ENCODE results near the gene MLXIP.

Gene MLXIP

DNA sequence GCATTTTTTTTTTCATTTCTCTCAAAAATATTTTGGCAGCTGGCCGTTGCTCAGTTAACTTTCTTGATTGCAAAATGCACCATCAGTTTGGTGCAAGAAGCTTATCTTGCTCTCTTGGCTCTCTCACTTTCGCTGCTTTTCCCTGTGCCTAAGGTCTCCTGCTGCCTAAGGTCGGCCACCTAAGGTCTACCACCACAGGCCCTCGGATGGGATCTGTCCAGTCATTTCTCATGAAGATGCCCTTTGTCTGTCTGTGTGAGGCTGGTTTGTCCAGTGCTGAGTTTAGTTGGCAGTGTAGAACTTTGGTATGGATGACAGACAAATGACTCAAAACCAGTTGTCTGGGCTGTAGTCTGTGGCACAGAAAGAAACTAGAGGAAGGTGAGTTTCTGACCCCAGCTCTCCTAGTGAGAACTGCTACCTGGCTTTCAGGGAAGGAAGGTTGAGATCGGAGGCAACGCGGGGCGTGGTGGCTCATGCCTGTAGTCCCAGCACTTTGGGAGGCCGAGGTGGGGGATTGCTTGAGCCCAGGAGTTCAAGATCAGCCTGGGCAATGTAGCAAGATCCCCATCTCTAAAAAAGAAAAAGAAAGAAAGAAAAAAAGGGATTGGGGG lies 2.6 kb downstream of the MLXIP start:
- H3K4me3 ChIP-seq (ENCODE audit: low read length), result peak overlapping the region; percentile 88
- peak; percentile 61 for DNase-seq (ENCODE audit: low read depth)
- TF ChIP-seq, protein P1, sequence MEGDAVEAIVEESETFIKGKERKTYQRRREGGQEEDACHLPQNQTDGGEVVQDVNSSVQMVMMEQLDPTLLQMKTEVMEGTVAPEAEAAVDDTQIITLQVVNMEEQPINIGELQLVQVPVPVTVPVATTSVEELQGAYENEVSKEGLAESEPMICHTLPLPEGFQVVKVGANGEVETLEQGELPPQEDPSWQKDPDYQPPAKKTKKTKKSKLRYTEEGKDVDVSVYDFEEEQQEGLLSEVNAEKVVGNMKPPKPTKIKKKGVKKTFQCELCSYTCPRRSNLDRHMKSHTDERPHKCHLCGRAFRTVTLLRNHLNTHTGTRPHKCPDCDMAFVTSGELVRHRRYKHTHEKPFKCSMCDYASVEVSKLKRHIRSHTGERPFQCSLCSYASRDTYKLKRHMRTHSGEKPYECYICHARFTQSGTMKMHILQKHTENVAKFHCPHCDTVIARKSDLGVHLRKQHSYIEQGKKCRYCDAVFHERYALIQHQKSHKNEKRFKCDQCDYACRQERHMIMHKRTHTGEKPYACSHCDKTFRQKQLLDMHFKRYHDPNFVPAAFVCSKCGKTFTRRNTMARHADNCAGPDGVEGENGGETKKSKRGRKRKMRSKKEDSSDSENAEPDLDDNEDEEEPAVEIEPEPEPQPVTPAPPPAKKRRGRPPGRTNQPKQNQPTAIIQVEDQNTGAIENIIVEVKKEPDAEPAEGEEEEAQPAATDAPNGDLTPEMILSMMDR (conservative IDR thresholded peaks at IDR 0.05; ENCODE audit: low read length), result no peak

DNA sequence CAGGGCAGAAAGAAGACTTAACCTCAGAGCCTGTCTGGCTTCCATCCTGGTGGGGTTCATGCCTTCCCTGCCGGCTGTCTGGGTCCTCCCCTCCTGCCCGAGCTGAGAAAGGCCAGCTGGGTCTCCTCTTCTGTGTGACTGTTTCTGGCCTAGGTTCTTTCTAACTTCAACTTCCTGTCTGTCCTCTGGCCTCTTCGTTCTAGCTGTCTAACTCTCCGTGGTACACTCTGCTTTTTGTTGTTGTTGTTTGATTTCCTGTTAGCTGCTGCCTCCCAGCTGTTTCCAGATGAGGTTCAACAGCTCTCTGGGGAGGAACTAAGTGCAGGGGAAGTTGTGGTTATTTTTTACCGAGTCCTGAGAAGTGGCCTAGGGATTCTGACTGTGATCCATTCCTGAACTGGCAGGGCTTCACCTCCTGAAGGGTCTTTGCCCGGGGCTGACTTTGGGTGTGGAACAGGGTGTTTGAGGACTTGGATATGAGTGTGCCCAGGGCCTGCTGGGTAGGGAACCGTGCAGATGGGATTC lies 3.2 kb downstream of the MLXIP start:
- peak overlapping the region; percentile 88 for H3K4me3 ChIP-seq (ENCODE audit: low read length)
- TF ChIP-seq, protein P1 (conservative IDR thresholded peaks at IDR 0.05; ENCODE audit: low read length), result peak; percentile 15; the same call in 1 of the 2 replicates
- DNase-seq (ENCODE audit: low read depth), result peak; percentile 80

DNA sequence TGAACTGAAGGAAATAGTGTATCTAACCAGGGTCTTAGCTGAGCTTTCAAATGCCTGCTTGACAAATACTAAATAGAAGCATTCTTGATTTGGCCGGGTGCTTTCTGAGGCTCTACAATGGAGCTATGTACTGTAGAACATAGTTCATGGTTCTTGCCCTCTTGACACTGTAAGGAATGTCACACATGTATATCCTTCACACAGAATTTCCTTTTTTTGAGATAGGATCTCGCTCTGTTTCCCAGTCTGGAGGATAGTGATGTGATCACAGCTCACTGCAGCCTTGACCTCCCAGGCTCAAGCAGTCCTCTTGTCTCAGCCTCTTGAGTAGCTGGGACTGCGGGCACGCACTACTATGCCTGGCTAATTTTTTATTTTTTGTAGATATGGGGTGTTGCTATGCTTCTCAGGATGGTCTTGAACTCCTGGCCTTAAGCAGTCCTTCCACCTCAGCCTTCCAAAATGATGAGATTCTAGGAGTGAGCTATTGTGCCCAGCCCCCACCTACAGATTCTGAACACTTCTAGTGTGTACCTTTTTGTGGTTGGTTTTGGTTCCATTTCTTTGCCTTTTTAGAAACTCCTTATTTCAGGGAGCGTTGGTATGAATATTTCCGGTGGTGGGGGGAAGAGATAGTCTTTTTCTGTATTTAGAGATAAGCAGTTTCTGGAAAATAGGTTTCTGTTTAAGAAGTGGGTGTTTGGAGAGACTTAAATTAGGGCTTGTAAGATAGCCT lies 4.2 kb downstream of the MLXIP start:
- TF ChIP-seq, protein P1 (conservative IDR thresholded peaks at IDR 0.05; ENCODE audit: low read length), result no peak
- no peak for DNase-seq (ENCODE audit: low read depth)
- no peak overlapping the region for H3K4me3 ChIP-seq (ENCODE audit: low read length)

DNA sequence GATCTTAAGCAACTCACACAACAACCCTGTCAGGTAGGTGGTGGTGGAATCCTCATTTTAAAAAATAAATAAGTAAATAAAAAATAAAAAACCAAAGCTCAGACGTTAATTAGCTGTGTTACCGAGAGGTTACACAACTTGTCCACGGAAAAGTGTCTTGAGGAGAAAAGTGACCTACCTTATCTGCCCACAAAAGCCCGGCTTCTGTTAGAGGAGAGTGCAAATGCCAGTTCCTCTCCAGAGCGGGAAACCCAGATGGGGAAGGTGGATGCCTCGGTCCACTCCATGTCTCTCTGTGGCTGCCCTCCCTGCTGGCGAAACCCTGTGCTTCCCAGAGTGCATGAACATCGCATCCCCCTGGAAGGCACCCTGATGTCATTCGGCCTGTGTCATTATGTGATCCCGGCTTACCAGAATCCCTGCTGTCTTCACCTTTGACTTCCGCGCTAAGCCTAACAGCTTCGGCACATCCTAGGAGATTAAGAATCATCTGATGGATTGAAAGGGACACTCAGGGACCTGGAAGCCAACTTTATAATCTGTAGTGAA lies 6.4 kb downstream of the MLXIP start:
- TF ChIP-seq, protein P1 (conservative IDR thresholded peaks at IDR 0.05; ENCODE audit: low read length), result no peak
- DNase-seq (ENCODE audit: low read depth), result no peak
- no peak overlapping the region for H3K4me3 ChIP-seq (ENCODE audit: low read length)

DNA sequence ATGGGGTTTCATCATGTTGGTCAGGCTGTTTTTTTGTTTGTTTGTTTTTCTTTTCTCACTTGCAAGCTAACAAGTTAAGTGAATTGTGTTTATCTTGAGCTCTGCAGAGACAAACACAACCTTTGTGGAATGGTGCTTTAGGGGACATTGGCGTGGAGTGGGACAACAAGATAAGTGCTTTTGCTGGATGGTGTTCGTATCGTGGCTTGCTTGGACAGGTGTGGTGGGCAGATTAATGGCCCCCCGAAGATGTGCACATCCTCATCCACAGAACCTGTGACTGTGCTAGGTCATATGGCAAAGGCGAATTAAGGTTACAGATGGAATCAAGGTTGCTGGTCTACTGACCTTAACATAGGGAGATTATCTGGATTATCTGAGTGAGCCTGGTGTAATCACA lies 7.0 kb downstream of the MLXIP start:
- no peak for DNase-seq (ENCODE audit: low read depth)
- TF ChIP-seq, protein P1 (conservative IDR thresholded peaks at IDR 0.05; ENCODE audit: low read length), result no peak
- no peak overlapping the region for H3K4me3 ChIP-seq (ENCODE audit: low read length)

DNA sequence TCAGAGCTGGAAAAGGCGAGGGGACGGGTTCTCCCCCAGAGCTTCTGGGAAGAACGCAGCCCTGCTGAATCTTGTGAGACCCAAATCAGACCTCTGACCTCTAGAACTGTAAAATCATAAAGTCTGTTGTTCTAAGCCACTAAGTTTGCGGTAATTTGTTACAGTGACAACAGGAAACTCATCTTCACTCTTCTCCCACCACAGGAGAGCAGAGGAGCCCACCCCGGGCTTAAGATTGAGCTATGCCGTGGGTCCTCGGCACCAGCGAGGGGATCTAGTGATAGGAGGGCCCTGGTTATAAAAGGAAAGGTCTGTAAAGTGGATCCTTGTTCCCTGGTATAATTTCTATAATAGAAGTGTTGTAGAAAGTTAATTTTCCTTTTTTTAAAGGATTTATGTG lies 7.6 kb downstream of the MLXIP start:
- H3K4me3 ChIP-seq (ENCODE audit: low read length), result no peak overlapping the region
- no peak for DNase-seq (ENCODE audit: low read depth)
- TF ChIP-seq, protein P1 (conservative IDR thresholded peaks at IDR 0.05; ENCODE audit: low read length), result no peak

Data from AG10803 (cell line).